ENCODE data around the gene SMURF2.
"Not testable (repeated sequence)": the region's sequence is repeated elsewhere in the genome, so short reads cannot be mapped to it uniquely, and the experiment has no call there.

The SMURF2 gene

GRCh38 chr17:64664299-64664981 lies 2.3 kb upstream of the SMURF2 start:
- not testable (repeated sequence) for DNase-seq

GRCh38 chr17:64663836-64664235 lies 1.7 kb upstream of the SMURF2 start:
- not testable (repeated sequence) for DNase-seq

- DNase-seq, result no peak
These were observed 764 bp upstream of the SMURF2 start for GRCh38 chr17:64662774-64663367.

DNA sequence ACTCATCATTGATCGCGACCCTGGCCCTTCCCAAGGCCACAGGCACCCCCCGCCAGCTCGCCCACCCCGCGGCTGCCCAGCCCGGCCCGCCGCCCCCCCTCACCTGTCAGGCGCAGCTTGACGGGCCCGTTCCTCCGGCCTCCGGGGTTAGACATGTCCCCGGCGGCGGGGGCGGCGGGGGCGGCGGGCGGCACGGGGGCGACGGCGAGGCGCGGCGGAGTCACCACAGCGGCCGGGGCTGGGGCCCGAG lies 456 bp downstream of the SMURF2 start:
- DNase-seq, result no peak

DNA sequence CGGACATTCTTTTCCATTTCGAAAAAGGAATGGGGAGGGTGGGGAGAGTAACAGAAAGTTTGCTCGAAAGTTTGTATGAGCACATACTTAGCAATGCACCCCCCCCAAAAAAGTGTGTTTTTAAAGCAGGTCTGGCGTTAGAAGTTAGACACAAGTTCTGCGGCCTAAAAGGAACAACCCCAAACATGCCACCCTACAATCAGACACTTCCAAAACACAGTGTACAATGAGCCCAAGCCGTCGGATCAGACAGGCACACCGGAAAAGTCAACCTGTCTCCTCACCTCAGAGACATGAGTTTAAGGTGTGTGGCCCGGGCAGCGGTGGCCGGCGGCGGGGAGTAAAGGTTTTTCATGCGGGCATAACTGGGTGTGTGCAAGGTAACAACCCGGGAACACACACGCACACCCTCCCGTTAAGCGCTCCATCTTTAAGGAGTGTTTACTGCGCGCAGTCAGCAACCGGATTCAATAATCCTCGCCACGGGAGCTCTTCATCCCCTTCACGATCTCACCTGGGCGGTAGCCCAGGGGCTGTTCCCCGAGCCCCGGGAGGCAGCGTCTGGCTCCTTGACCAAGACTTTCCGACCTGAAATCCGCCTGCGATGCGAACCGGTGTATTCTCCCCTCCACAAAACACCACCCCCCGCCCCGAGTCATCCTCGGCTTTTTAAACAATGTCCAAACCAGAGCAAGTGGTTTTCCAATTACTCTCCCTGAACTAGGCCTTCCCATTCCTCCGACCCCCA lies 955 bp downstream of the SMURF2 start:
- peak; percentile 63 to 64 for DNase-seq

DNA sequence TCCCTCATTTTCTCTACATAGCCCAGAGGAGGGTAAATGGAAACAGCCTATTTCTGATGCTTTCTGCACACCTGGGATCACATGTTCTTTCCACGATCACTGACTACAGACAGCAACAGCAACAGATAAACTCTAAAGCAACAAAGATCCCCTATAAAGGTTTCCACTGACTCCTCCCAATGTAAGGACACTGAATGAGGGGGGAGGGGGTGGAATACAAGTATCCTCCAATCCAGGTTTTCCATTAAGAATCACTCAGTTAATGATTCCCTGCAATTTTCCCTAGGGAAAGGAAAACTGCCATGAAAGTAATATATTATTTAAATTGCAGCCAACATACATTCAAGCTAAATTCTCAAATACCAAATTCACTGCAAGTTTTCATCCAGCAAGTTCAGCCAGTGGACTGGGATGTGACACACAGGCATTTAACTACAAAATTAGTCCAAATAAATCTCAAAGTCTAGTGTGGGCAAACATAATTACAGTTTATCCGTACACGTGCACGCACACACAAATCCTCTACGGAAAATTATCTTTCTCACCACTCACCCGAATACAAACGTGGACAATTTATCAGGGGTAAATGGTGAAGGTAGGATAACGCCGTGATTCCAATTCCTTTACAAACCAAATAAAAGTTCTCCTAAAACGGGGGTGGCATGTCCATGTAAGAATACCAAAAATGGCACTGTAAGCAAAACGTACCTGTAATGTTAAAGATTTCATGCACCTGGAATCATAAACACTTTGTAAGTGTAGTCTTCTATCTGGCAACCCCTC lies 1.7 kb downstream of the SMURF2 start:
- DNase-seq, result not testable (repeated sequence)

DNA sequence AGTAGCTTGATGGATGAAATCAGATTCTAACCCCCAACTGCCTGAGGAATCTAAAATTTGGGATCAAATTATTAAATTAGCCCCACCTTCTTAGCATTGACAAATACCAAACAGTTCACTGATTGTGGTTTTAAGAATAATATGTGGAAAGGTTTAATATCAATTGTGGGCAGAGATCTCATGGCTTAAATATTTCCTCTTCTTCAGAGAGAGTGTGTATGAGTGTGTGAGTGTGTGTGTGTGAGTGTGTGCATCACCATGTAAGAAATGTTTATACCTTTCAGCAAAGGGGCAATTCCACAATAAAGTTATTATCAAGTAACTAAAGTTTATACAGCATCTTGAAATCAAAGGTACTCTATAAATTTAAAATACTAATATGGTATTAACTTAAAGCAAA lies 3.2 kb downstream of the SMURF2 start:
- no peak for DNase-seq

DNA sequence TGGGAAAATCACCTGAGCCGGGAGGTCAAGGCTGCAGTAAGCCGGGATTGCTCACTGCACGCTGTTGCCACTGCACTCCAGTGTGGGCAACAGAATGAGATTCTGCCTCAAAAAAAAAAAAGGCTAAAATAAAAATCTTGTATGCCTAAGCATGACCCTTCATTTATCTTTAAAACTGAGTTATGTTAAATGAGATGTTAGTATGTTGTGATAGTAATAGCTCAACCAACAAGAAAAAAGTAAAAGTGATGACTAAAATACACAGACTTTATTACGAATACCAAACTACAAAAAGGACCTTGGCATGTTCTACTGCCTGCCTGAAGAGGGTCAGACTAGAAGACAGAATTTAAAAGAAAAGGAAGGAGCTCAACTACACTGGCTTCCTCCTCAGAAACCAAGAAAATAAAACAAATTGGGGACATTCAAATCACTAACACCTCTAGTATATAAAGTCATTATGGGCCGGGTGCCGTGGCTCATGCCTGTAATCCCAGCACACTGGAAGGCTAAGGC lies 4.4 kb downstream of the SMURF2 start:
- DNase-seq, result no peak

- no peak for DNase-seq
These were observed 6.4 kb downstream of the SMURF2 start for GRCh38 chr17:64655704-64656103.

- DNase-seq, result no peak
These were observed 8.1 kb downstream of the SMURF2 start for GRCh38 chr17:64653985-64654355.

DNA sequence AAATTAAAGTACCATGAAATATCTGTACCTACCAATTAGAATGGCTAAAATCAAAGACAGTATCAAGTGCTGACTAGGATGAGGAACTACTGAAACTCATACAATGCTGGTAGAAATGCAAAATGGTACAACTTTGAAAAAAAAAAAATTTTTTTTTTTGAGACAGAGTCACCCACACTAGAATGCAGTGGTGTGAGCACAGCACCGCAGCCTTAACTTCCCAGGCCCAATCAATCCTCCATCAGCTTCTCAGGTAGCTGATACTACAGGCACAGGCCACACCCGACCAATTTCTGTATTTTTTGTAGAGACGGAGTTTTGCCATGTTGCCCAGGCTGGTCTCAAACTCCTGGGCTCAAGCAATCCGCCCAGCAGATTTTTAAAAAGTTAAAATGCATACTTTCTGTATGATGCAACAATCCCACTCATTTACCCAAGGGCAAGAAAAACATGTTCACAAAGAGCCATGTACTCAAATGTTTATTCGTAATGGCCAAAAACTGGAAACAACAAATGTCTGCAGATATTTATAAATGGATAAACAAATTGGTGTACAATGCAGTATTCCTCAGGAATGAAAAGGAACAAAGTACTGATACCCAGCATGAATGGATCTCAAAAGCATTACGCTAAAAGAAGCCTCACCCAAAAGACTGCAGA lies 8.7 kb downstream of the SMURF2 start:
- DNase-seq, result no peak

DNA sequence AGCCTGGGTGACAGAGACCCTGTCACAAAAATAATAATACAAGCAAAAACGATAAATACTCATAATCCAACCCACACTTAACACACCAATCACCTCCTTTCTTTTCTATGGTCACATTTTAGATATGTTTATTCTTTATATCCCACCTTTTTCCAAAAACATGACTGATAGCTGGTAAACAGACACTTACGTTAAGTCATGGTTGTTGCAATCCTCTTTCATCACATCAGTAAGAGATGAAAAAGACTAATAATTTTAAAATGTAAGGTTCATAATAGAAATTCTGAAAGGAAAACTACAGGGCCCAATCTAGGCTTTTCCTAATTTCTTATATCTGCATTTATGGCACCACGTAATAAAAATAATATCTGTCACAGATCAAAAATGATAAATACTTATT lies 10.2 kb downstream of the SMURF2 start:
- DNase-seq, result no peak

- no peak for DNase-seq
These were observed 13.9 kb downstream of the SMURF2 start for GRCh38 chr17:64648234-64648633.

- no peak for DNase-seq
These were observed 14.3 kb downstream of the SMURF2 start for GRCh38 chr17:64647817-64648216.

DNA sequence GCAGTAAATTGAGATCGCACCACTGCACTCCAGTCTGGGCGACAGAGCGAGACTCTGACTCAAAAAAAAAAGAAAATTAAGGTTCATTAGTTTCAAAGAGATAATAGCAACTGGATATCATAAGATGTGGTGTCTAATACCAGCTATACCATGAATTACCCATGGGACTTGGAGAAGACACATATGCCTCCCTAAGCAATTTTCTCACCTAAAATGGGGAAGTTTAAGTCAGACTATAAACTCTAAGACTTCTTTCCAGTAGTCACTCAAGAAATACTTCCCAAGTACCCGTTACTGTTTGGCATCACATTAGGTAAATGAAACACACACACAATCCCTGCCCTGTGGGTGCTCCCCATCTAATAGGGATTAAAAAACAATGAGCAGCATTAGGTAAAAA lies 22.6 kb downstream of the SMURF2 start:
- no peak for DNase-seq

- no peak for DNase-seq
These were observed 23.4 kb downstream of the SMURF2 start for GRCh38 chr17:64638552-64639203.

- DNase-seq, result no peak
These were observed 26.3 kb downstream of the SMURF2 start for GRCh38 chr17:64635647-64636305.

- no peak for DNase-seq
These were observed 27.9 kb downstream of the SMURF2 start for GRCh38 chr17:64634218-64634617.

GRCh38 chr17:64632606-64633005 lies 29.5 kb downstream of the SMURF2 start:
- DNase-seq, result no peak

- DNase-seq, result no peak
These were observed 29.9 kb downstream of the SMURF2 start for GRCh38 chr17:64632194-64632593.

DNA sequence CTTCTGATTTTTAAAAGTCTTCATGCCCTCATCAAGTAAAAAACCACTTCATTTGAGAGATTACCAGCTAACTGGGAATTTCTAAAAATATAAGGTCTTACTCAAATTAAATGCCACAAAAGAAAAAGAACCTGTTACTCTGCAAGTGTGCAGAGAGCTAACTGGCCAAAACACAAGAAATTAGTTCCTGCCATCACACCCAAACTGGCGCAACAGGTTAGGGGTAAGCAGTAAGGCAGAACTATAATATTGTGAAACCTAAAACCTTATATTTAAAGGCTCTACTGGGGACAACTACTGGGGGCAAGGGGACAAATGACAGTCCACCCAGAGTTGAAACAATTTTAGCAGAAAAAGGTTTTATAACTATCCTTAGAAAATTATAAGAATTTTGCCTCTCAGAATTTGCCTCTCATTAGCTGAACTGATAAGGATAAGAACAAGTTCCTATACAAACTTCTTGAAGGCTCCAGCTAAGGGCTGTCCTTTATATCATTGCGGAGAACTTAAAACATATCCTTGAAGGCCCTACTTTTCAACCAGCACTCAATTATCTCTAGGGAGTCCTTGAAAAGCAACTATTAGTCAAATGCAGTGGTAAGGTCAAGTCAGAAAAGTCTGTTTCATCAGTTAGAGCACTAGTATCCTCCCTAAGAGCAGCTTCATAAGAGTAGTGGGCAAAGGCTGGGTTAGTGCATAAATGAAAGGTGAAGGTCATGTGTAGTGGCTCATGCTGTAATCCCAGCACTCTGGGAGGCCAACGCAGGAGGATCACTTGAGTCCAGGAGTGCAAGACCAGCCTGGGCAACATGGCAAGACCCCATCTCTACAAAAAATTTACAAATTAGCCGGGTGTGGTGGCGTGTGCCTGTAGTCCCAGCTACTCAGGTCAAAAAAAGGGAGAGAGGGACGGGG lies 31.5 kb downstream of the SMURF2 start:
- no peak for DNase-seq

Data from activated T-cell treated with anti-CD3 and anti-CD28 coated beads, Interleukin-2, amount 50 U/mL, for 48 hours (primary cell).